Ovary (tissue), 3 donors: ENCODE results near the gene AMBN.

Source experiments
- CTCF ChIP-seq, 3 donors: fragments of 450-650 bp in 2 of 3; fragments of 200-600 bp in 1 of 3; IDR thresholded peaks; one replicate each; pipeline versions ENCODE4 v1.5.1 to v1.8.0; 2016 to 2022; ENCODE audit warnings: antibody characterized with exemption in 3 of 3, mild to moderate bottlenecking in 1 of 3
- POLR2A ChIP-seq: fragments of 450-650 bp; IDR thresholded peaks from one replicate; pipeline ENCODE4 v1.6.1; 2017; ENCODE audit warnings: antibody characterized with exemption, mild to moderate bottlenecking, moderate library complexity
- donor health status: DM: no; HTN: no; CAD: no.

GRCh38 chr4:70589785-70590184, 2.3 kb upstream of the AMBN start:
- TF ChIP-seq CTCF (IDR thresholded peaks at IDR 0.05) (no peak), POLR2A (no peak)
